Panc1 (cell line): ENCODE results near the gene AMOTL1. TPM values are rescaled to one million over a fixed set of nuclear protein-coding genes. Genes with fewer than 3 reads are reported as not detected.

ENCODE experiments used
- ATAC-seq: fragments of 200-7000 bp; cut with Tn5 transposase; 2 replicates; pipeline ENCODE4 v1.9.1; 2020; ENCODE audit warnings: mild to moderate bottlenecking, moderate library complexity
- BruUV-seq: library from RNA; stranded (reverse); fragments of 400-500 nt; replicated peaks from 2 replicates; lab custom pipeline; 2021; lab: Mats Ljungman, UMichigan
- CTCF ChIA-PET: fragments of 300-600 bp; sonication (Branson Sonifier 250); formaldehyde crosslinking; loops from one replicate; lab custom pipeline; 2022; ENCODE audit warnings: antibody characterized with exemption; lab: Charles Lee
- POLR2A ChIA-PET: fragments of 300-600 bp; sonication (Branson Sonifier 250); formaldehyde crosslinking; loops from one replicate; lab custom pipeline; 2022; ENCODE audit warnings: antibody characterized with exemption; lab: Charles Lee
- DNase-seq: peaks from one replicate; pipeline ENCODE4 v3.0.0-alpha.2; 2010; ENCODE audit warnings: low read depth, low spot score
- H3K27ac ChIP-seq: 2 replicates; pipeline ENCODE4 v1.5.1; 2011; ENCODE audit warnings: mild to moderate bottlenecking, low read length, inconsistent platforms
- H3K27me3 ChIP-seq: fragments of 200-500 bp; sonication (Bioruptor generic); 2 replicates; pipeline ENCODE4 v1.6.0; 2014; ENCODE audit warnings: low read length, inconsistent platforms; ENCODE audit not compliant: control insufficient read depth, insufficient read depth
- H3K36me3 ChIP-seq: fragments of 200-500 bp; sonication (Bioruptor generic); 2 replicates; pipeline ENCODE4 v1.5.1; 2014; ENCODE audit warnings: inconsistent platforms, mild to moderate bottlenecking, low read length, moderate library complexity; ENCODE audit not compliant: control insufficient read depth, insufficient read depth
- H3K4me1 ChIP-seq: 2 replicates; pipeline ENCODE4 v1.5.1; 2011; ENCODE audit warnings: inconsistent platforms, mild to moderate bottlenecking, low read length, moderate library complexity; ENCODE audit not compliant: control insufficient read depth, insufficient read depth
- H3K4me3 ChIP-seq, 2 experiments: 2 replicates each; pipeline ENCODE4 v1.5.1; 2011 to 2012; ENCODE audit warnings: low read depth in 2 of 2, low read length in 2 of 2, mild to moderate bottlenecking in 2 of 2, inconsistent platforms in 1 of 2, moderate library complexity in 1 of 2
- H3K9me3 ChIP-seq: fragments of 200-500 bp; sonication (Bioruptor generic); 2 replicates; pipeline ENCODE4 v1.5.1; 2014; ENCODE audit warnings: low read depth, mild to moderate bottlenecking, inconsistent platforms, low read length, moderate library complexity; ENCODE audit not compliant: control insufficient read depth, insufficient read depth
- POLR2AphosphoS5 ChIP-seq: IDR thresholded peaks from 2 replicates; pipeline ENCODE4 v1.6.1; 2012; ENCODE audit warnings: mild to moderate bottlenecking, low read depth, low read length, moderate library complexity
- SIN3A ChIP-seq: IDR thresholded peaks from 2 replicates; pipeline ENCODE4 v1.6.1; 2012; ENCODE audit warnings: low read depth, mild to moderate bottlenecking, low read length, moderate library complexity, borderline replicate concordance; ENCODE audit not compliant: insufficient read depth
- TCF7L2 ChIP-seq: IDR thresholded peaks from 2 replicates; pipeline ENCODE4 v1.6.1; 2011; ENCODE audit warnings: mild to moderate bottlenecking, low read depth, low read length, inconsistent platforms
- in situ Hi-C: cut with HindIII; loops from 2 replicates; pipeline ENCODE4 v1.10.0; 2016; ENCODE audit warnings: low sequenced_read_pairs, low pct_unique_long_range_greater_than_20kb
- intact Hi-C: fragments of 100-400 bp; cut with micrococcal nuclease; formaldehyde crosslinking; loops from one replicate; pipeline ENCODE4 v1.10.0; 2022; ENCODE audit not compliant: unreplicated experiment
- total RNA-seq: library from RNA; stranded (reverse); gene quantifications from one replicate; pipeline ENCODE4 v1.2.1, GENCODE V29; 2021; ENCODE audit not compliant: unreplicated experiment
- TF ChIP-seq, protein P1 (sequence below), 2 experiments: IDR thresholded peaks; 2 replicates each; pipeline ENCODE4 v1.6.1; 2011 to 2012; ENCODE audit warnings: low read depth in 2 of 2, control low read depth in 1 of 2, low read length in 1 of 2, mild to moderate bottlenecking in 1 of 2, moderate library complexity in 1 of 2; ENCODE audit not compliant: insufficient read depth in 1 of 2
- TF ChIP-seq, protein P2 (sequence below): fragments of 450-650 bp; IDR thresholded peaks from 2 replicates; pipeline ENCODE4 v1.5.1; 2017; ENCODE audit warnings: mild to moderate bottlenecking

Gene AMOTL1
- total RNA-seq, 1 experiment from 2014 or later = 16.0 TPM

DNA sequence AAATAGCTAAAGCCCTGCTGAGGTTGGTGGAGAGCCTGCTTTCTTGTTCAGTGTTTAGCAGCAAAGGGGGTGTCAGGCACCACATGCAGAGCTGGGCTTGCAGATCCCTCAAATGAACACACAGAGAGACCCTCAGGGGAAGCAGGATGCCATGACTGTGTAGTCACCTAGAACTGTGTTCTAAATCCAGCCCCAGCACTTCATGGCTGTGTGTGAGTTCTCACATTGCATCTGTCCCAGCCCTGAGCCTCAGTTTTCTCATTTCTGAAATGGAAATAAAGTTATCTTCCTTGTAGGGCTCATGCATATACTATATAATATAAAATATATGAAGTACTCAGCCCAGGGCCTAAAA lies 158.1 kb downstream of the AMOTL1 start:
- ATAC-seq = no peak
- Histone ChIP-seq H3K27ac (no peak overlapping the region), H3K27me3 (peaks cover 2% of the 10 kb centered on the region; the same call in 1 of the 2 replicates), H3K4me1 (no peaks in the 10 kb centered on the region), H3K4me3 (no peak overlapping the region), H3K36me3 (no peaks in the 10 kb centered on the region), H3K9me3 (no peaks in the 10 kb centered on the region)
- intact Hi-C loops = no loop called here
- POLR2A ChIA-PET = no interaction called here
- CTCF ChIA-PET = no interaction called here
- in situ Hi-C loops = no loop called here
- no peak for DNase-seq
- TF ChIP-seq SIN3A = no peak
- no peak for TF ChIP-seq TCF7L2
- TF ChIP-seq, protein P1, sequence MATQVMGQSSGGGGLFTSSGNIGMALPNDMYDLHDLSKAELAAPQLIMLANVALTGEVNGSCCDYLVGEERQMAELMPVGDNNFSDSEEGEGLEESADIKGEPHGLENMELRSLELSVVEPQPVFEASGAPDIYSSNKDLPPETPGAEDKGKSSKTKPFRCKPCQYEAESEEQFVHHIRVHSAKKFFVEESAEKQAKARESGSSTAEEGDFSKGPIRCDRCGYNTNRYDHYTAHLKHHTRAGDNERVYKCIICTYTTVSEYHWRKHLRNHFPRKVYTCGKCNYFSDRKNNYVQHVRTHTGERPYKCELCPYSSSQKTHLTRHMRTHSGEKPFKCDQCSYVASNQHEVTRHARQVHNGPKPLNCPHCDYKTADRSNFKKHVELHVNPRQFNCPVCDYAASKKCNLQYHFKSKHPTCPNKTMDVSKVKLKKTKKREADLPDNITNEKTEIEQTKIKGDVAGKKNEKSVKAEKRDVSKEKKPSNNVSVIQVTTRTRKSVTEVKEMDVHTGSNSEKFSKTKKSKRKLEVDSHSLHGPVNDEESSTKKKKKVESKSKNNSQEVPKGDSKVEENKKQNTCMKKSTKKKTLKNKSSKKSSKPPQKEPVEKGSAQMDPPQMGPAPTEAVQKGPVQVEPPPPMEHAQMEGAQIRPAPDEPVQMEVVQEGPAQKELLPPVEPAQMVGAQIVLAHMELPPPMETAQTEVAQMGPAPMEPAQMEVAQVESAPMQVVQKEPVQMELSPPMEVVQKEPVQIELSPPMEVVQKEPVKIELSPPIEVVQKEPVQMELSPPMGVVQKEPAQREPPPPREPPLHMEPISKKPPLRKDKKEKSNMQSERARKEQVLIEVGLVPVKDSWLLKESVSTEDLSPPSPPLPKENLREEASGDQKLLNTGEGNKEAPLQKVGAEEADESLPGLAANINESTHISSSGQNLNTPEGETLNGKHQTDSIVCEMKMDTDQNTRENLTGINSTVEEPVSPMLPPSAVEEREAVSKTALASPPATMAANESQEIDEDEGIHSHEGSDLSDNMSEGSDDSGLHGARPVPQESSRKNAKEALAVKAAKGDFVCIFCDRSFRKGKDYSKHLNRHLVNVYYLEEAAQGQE (IDR thresholded peaks at IDR 0.05; ENCODE audit: insufficient read depth in 1 of 2, low read depth in 2 of 2, low read length in 1 of 2) = no peak
- TF ChIP-seq, protein P2, sequence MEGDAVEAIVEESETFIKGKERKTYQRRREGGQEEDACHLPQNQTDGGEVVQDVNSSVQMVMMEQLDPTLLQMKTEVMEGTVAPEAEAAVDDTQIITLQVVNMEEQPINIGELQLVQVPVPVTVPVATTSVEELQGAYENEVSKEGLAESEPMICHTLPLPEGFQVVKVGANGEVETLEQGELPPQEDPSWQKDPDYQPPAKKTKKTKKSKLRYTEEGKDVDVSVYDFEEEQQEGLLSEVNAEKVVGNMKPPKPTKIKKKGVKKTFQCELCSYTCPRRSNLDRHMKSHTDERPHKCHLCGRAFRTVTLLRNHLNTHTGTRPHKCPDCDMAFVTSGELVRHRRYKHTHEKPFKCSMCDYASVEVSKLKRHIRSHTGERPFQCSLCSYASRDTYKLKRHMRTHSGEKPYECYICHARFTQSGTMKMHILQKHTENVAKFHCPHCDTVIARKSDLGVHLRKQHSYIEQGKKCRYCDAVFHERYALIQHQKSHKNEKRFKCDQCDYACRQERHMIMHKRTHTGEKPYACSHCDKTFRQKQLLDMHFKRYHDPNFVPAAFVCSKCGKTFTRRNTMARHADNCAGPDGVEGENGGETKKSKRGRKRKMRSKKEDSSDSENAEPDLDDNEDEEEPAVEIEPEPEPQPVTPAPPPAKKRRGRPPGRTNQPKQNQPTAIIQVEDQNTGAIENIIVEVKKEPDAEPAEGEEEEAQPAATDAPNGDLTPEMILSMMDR = no peak
- no peak for TF ChIP-seq POLR2AphosphoS5
- BruUV-seq = no TSS peak

Other genes starting within 250 kb of the AMOTL1 start
- 11.2 TPM for gene FUT4, start 224.4 kb upstream of the AMOTL1 start, total RNA-seq
- 2.1 TPM for gene PIWIL4, start 201.0 kb upstream of the AMOTL1 start, total RNA-seq
- 58.9 TPM for gene CWC15, start 205.2 kb downstream of the AMOTL1 start, total RNA-seq
- gene KDM4D, start 205.4 kb downstream of the AMOTL1 start, total RNA-seq = 0.87 TPM